HCT116 (cell line): Measurements from ENCODE around the gene PPP1R12C. TPM values are rescaled to one million over a fixed set of nuclear protein-coding genes. Genes with fewer than 3 reads are reported as not detected.

ENCODE experiments used
- ATAC-seq: fragments of 200-7000 bp; cut with Tn5 transposase; 2 replicates; pipeline ENCODE4 v1.9.1; 2020; ENCODE audit warnings: mild to moderate bottlenecking, moderate library complexity
- BruUV-seq: library from RNA; stranded (reverse); fragments of 400-500 nt; replicated peaks from 2 replicates; lab custom pipeline; 2021; lab: Mats Ljungman, UMichigan
- CTCF ChIA-PET: fragments of 300-600 bp; sonication (Branson Sonifier 250); formaldehyde crosslinking; loops from one replicate; lab custom pipeline; 2021; ENCODE audit warnings: antibody characterized with exemption; lab: Charles Lee
- POLR2A ChIA-PET: fragments of 300-600, 350-600 bp; sonication (Branson Sonifier 250); formaldehyde crosslinking; loops from one replicate; lab custom pipeline; 2021; ENCODE audit warnings: antibody characterized with exemption; lab: Charles Lee
- RAD21 ChIA-PET, 2 experiments: fragments of 300-600 bp; sonication (Branson Sonifier 250); formaldehyde crosslinking; loops; one replicate each; lab custom pipeline; 2023; ENCODE audit warnings: low total read pairs in 2 of 2; ENCODE audit not compliant: uncharacterized antibody in 2 of 2, unreplicated experiment in 2 of 2, low non-redundant PET in 1 of 2; lab: Charles Lee
- DNase-seq: peaks from one replicate; pipeline ENCODE4 v3.0.0-alpha.2; 2010; ENCODE audit warnings: low read depth, low spot score
- H2AFZ ChIP-seq: fragments of 200-600 bp; shearing (Covaris generic), sonication (generic); 2 replicates; pipeline ENCODE4 v1.6.1; 2017; ENCODE audit warnings: low read depth, mixed run types, mixed read lengths, antibody characterized with exemption, low read length; ENCODE audit not compliant: poor library complexity, severe bottlenecking
- H3K27ac ChIP-seq: 2 replicates; pipeline ENCODE4 v1.5.1; 2012; ENCODE audit warnings: low read depth, low read length
- H3K27me3 ChIP-seq: fragments of 200-600 bp; sonication (generic); 2 replicates; pipeline ENCODE4 v1.6.1; 2016; ENCODE audit warnings: mixed run types, low read length, mixed read lengths; ENCODE audit not compliant: insufficient read depth
- H3K36me3 ChIP-seq, 2 experiments: fragments of 200-500 bp in 1 of 2; fragments of 200-600 bp in 1 of 2; sonication (Bioruptor generic) in 1 of 2; sonication (generic) in 1 of 2; 2 replicates each; pipeline versions ENCODE4 v1.5.1 to v1.6.1; 2014 to 2016; ENCODE audit warnings: low read length in 2 of 2, inconsistent platforms in 1 of 2, mixed read lengths in 1 of 2, mixed run types in 1 of 2; ENCODE audit not compliant: insufficient read depth in 2 of 2, control insufficient read depth in 1 of 2
- H3K4me1 ChIP-seq, 2 experiments: fragments of 200-600 bp in 1 of 2; sonication (generic) in 1 of 2; 2 replicates each; pipeline versions ENCODE4 v1.5.1 to v1.6.1; 2012 to 2017; ENCODE audit warnings: low read length in 2 of 2, inconsistent platforms in 1 of 2, mild to moderate bottlenecking in 1 of 2, mixed read lengths in 1 of 2, mixed run types in 1 of 2, moderate library complexity in 1 of 2; ENCODE audit not compliant: insufficient read depth in 2 of 2, control insufficient read depth in 1 of 2
- H3K4me2 ChIP-seq: fragments of 200-600 bp; sonication (generic); 2 replicates; pipeline ENCODE4 v1.6.1; 2017; ENCODE audit warnings: mixed run types, low read length, mixed read lengths
- H3K4me3 ChIP-seq, 2 experiments: fragments of 200-600 bp in 1 of 2; sonication (generic) in 1 of 2; replicated peaks in 1 of 2; 2 replicates each; pipeline ENCODE4 v1.5.1; 2011 to 2016; ENCODE audit warnings: low read length in 2 of 2, control low read depth in 1 of 2, low read depth in 1 of 2, mild to moderate bottlenecking in 1 of 2, mixed read lengths in 1 of 2, mixed run types in 1 of 2
- H3K79me2 ChIP-seq: fragments of 200-600 bp; sonication (generic); 2 replicates; pipeline ENCODE4 v1.6.1; 2017; ENCODE audit warnings: mild to moderate bottlenecking, mixed run types, low read length, moderate library complexity, mixed read lengths; ENCODE audit not compliant: insufficient read depth
- H3K9ac ChIP-seq: fragments of 200-600 bp; sonication (generic); 2 replicates; pipeline ENCODE4 v1.6.1; 2016; ENCODE audit warnings: low read length, mixed read lengths
- H3K9me2 ChIP-seq: fragments of 200-600 bp; sonication (generic), shearing (Covaris generic); 2 replicates; pipeline ENCODE4 v1.6.1; 2017; ENCODE audit warnings: mixed run types, mild to moderate bottlenecking, moderate library complexity; ENCODE audit not compliant: insufficient read depth
- H3K9me3 ChIP-seq, 2 experiments: fragments of 200-500 bp in 1 of 2; fragments of 200-600 bp in 1 of 2; sonication (Bioruptor generic) in 1 of 2; sonication (generic) in 1 of 2; 2 replicates each; pipeline ENCODE4 v1.6.1; 2014 to 2017; ENCODE audit warnings: low read length in 2 of 2, mixed read lengths in 2 of 2, inconsistent platforms in 1 of 2, low read depth in 1 of 2, mild to moderate bottlenecking in 1 of 2, mixed run types in 1 of 2, moderate library complexity in 1 of 2; ENCODE audit not compliant: control insufficient read depth in 1 of 2, insufficient read depth in 1 of 2
- H4K20me1 ChIP-seq: fragments of 200-600 bp; sonication (generic), shearing (Covaris generic); 2 replicates; pipeline ENCODE4 v1.6.1; 2017; ENCODE audit warnings: mixed run types, mild to moderate bottlenecking, moderate library complexity; ENCODE audit not compliant: insufficient read depth
- CBX3 ChIP-seq: IDR thresholded peaks from 2 replicates; pipeline ENCODE4 v1.6.1; 2012; ENCODE audit warnings: low read depth
- CEBPB ChIP-seq: IDR thresholded peaks from 2 replicates; pipeline ENCODE4 v1.6.1; 2012; ENCODE audit warnings: low read depth
- EGR1 ChIP-seq: IDR thresholded peaks from 2 replicates; pipeline ENCODE4 v1.6.1; 2012; ENCODE audit warnings: low read depth
- RAD21 ChIP-seq: IDR thresholded peaks from 2 replicates; pipeline ENCODE4 v1.6.1; 2012; ENCODE audit warnings: low read depth, mild to moderate bottlenecking
- TCF7L2 ChIP-seq: IDR thresholded peaks from 2 replicates; pipeline ENCODE4 v1.7.0; 2011; ENCODE audit warnings: borderline replicate concordance, inconsistent platforms; ENCODE audit not compliant: insufficient read depth, insufficient read length; ENCODE audit errors: extremely low read depth
- ZBTB33 ChIP-seq: IDR thresholded peaks from 2 replicates; pipeline ENCODE4 v1.6.1; 2011; ENCODE audit warnings: mild to moderate bottlenecking, low read length, moderate library complexity; ENCODE audit not compliant: insufficient replicate concordance; ENCODE audit errors: extremely low read depth
- intact Hi-C: fragments of 100-400 bp; cut with micrococcal nuclease; formaldehyde crosslinking; loops from 2 replicates; pipeline ENCODE4 v1.10.0; 2022
- total RNA-seq: library from RNA; stranded (reverse); gene quantifications from one replicate; pipeline ENCODE4 v1.2.1, GENCODE V29; 2021; ENCODE audit not compliant: unreplicated experiment
- TF ChIP-seq, protein P1 (sequence below): IDR thresholded peaks from 2 replicates; pipeline ENCODE4 v1.6.1; 2012

PPP1R12C gene
- total RNA-seq, 1 experiment from 2014 or later, result 83.2 TPM

- ChIA-PET RAD21 (no interaction called here), POLR2A (no interaction called here), CTCF (no interaction called here)
- Histone ChIP-seq H3K4me2 (no peak overlapping the region), H3K4me1 (peaks cover 0 to 8% of the 10 kb centered on the region in 2 experiments; a peak in 2 of 4 replicates), H3K79me2 (no peaks in the 10 kb centered on the region), H3K9me2 (no peaks in the 10 kb centered on the region), H2AFZ (no peak overlapping the region), H3K4me3 (no peak overlapping the region), H4K20me1 (no peaks in the 10 kb centered on the region), H3K36me3 (peaks cover 0 to 13% of the 10 kb centered on the region in 2 experiments; a peak in 2 of 4 replicates), H3K27ac (no peak overlapping the region), H3K9me3 (no peaks in the 10 kb centered on the region), H3K27me3 (no peaks in the 10 kb centered on the region), H3K9ac (no peak overlapping the region)
- no TSS peak for BruUV-seq
- intact Hi-C loops, result no loop called here
- ATAC-seq (no peak), DNase-seq (no peak)
- no peak for TF ChIP-seq CBX3
- TF ChIP-seq EGR1, result no peak
- TF ChIP-seq, protein P1, sequence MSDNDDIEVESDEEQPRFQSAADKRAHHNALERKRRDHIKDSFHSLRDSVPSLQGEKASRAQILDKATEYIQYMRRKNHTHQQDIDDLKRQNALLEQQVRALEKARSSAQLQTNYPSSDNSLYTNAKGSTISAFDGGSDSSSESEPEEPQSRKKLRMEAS, result no peak
- TF ChIP-seq ZBTB33, result no peak
- TF ChIP-seq TCF7L2, result no peak
- TF ChIP-seq CEBPB, result no peak
- no peak for TF ChIP-seq RAD21
Measured at GRCh38 chr19:55086730-55087541, 30.5 kb downstream of the PPP1R12C start.
